Stimulated activated CD8-positive, alpha-beta memory T cell treated with anti-CD3 and anti-CD28 coated beads, Interleukin-15, amount 100 ng/mL, for 4 hours (primary cell): ENCODE data around the gene IQSEC3.
"Not testable (repeated sequence)": the region's sequence is repeated elsewhere in the genome, so short reads cannot be mapped to it uniquely, and the experiment has no call there.

ENCODE experiments used
- DNase-seq, 2 donors: peaks; one replicate each; pipeline ENCODE4 v3.0.0-alpha.2; 2020; ENCODE audit warnings: low read depth in 2 of 2

Gene IQSEC3

DNA sequence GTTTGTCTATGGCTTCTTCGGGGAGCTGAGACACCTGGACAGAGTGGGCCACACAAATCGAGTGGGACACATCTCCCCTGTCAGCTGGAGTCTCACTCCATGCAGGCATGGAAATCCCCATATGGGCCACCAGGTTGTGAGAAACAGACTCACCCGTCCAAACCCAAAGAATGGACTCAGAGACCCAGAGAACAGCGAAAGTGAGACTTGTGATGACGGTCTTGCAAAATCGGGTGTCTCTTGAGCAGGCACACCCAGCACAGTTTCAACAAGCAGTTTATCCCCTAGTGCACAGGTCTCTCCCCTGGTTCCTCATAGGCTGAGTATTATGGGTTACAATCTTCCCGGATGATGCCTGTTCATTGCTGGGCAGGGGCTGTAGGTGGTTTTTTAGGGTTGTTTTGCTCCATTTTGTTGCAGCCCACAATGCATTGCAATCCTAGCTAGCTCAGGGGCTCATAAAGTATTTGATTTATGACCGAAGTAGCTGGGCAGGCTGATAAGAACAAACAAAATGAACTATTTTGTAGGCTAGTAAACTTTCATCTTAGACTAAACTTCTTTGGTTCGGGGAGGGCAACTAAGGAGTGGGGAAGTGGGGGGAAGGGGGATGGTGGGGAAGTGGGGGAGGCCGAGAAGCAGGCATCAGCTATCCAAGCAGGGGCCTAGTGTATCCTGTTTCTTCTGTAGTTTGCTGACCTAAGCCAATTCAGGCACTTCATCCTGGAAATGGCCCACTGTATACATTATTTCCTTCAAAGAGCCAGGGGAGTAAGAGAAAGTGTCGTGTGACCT is 45.3 kb downstream of the IQSEC3 start:
- no peak for DNase-seq

- no peak for DNase-seq
These were observed 46.8 kb downstream of the IQSEC3 start for GRCh38 chr12:113347-113746.

DNA sequence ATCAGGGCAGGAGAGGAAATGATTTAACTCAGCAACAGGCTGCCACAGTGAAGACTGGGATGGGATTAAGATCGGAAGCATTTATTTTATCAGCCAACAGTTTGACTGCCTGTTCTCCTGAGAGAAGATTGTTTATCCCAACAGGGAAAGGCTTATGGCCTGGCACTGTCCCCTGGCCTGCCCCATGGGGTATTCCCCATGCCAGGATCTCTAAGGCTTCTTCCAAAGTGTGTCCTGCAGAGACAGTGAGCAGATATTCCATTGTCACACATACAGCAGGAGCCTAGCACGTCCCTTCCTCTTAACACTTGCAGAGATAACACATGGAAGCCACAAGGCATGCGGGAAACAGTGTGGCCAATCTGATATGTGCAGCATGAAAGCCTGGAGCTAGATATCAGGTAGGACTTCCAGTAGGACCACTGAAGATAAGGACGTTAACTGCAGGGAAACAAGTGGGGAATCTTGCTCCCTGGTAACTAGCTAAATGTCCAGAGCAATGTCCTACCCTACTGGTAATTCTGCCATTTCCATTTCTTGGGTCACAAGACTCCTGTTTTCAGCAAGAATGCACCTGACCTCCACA is 48.2 kb downstream of the IQSEC3 start:
- no peak for DNase-seq

- DNase-seq: no peak
These were observed 49.0 kb downstream of the IQSEC3 start for GRCh38 chr12:115518-115917.

DNA sequence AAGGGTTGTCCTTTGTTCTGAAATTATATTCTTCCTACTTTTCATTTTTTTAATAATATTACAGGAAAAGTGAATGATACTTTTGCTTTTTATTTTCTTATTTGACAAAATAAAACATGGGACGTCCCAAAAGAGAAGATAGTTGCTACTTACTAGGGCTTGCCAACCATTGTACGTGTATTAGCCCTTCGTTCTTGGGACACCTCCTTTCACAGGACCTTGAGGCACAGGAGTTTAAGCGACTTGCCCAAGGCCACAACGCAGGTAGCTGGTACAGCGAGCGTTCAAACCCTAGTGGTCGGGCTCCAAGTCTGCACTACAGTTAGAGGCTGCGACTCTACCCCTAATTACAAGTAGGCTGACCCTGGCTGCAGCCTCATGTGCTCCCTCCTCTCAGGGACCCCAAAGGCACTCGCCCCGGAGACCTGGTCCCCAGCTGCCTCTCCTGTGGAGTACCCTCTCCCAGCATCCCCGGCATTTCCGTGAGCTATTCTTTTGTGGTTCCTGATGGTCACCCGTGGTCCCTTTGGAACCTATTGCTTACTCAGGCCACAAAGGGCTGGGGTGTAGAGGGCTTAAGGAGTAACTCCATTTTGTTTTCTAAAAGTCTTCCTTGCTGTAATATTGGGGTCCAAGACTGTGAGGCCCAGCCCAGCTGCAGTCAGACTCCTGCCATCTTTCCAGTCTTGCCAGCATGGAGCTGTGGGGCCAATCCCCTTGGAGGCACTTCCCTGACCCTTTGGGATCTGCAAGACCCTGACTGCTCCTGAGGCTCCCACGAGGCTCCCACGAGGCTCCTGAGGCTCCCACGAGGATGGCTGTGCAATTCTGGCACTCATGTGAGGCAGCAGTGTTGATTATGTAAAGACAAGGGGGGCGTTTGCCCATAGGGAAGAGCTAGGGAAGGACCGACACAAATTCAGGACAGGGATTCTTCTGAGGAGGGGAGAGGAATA is 49.7 kb downstream of the IQSEC3 start:
- DNase-seq: no peak

DNA sequence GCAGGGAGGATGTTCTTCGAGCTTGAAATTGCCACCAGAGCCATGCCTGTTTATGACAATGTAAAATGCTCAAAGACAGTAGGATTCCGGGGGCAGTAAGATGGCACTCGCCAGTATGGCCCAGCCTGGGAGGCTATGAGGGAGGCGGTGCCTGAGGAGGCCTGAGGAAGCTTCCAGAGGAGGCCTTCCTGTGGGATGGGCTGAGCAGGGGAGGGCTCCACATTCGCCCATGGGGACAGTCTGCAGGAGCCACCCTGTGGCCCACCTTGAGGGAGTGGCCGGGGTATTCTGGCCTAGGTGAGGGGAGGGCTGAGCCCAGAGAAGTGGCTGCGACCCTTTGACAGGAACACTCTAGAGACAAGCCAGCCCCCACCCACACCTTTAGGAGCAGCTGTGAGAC is 50.7 kb downstream of the IQSEC3 start:
- DNase-seq: no peak

DNA sequence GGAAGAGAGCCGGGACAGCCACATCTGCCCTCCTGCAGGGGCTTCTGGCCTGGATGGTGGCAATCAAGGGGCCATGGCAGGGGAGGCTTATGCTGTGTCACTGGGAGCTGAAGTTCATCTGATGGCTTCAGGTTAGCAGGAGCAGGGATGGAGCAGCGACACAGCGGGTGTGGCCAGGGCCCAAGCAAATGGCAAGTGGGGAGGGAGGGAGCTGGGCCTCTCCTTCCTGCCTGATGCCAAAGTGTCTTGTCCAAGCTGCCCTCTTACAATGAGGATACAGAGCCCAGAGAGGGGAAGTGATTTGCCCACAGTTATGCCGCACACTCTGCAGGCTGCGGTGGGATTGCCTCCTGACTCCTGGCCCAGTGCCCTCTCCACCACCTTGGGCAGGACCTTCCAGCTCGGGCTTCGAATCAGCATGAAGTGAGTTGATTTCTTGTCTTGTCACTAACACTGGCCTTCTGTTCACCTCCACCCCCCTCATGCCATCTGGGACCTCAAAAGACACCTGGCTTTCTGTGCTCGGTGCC is 51.3 kb downstream of the IQSEC3 start:
- no peak for DNase-seq

- DNase-seq: no peak
These were observed 52.0 kb downstream of the IQSEC3 start for GRCh38 chr12:118591-118990.

DNA sequence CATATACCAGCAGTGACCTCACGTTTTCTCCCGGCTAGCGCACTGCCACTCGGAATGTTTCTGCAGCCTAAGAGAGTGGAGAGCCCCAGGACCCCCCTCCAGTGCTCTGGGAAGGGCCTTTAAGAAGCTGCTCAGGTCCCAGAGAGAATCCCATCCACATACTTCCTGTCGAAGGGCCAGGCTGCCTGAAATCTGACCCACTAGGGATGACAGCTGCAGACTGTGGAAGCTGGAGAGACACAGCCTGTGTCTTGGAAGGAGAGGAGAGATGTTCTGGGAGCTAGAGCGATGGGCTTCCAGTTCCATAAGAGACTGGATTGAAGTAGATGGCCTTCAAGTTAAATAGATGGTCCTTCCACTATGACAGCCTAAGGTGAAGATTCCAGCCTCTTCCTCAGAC is 54.4 kb downstream of the IQSEC3 start:
- no peak for DNase-seq

GRCh38 chr12:121647-122046 is 55.1 kb downstream of the IQSEC3 start:
- no peak for DNase-seq

DNA sequence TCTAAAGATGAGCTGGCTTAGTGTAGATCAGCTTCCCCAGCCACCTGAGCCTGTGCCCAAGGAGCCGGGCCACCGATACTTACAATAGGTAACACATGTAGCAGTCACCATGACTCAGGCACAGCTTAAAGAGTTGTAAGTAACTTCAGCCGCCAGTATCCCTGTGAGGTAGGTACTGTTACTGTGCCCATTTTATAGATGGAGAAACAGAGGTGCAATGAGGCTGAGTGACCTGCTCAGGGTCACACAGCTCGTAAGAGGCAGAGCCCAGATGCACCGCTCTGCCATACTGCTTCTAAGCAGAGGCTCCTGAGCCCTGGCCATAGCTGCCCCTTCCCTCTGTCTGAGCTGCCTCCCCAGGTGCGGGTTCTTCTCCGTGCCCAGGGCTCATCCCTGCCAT is 58.5 kb downstream of the IQSEC3 start:
- no peak for DNase-seq

DNA sequence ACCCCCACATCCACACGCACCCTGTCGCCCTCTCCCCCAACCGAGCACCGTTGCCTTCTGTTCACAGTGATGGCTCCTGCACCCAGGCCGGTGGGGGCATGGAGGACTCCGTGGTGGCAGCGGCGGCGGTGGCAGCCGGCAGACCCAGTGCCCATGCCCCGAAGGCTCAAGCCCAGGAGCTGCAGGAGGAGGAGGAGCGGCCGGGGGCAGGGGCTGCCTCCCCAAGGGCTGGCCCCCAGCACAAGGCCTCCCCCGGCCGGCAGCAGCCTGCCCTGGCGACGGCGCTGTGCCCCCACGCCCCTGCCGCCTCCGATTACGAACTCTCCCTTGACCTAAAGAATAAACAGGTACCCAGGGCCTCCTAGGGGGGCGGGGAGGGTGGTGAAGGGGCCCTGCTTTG is 59.0 kb downstream of the IQSEC3 start:
- DNase-seq: no peak

GRCh38 chr12:128079-128478 is 61.5 kb downstream of the IQSEC3 start:
- DNase-seq: no peak

DNA sequence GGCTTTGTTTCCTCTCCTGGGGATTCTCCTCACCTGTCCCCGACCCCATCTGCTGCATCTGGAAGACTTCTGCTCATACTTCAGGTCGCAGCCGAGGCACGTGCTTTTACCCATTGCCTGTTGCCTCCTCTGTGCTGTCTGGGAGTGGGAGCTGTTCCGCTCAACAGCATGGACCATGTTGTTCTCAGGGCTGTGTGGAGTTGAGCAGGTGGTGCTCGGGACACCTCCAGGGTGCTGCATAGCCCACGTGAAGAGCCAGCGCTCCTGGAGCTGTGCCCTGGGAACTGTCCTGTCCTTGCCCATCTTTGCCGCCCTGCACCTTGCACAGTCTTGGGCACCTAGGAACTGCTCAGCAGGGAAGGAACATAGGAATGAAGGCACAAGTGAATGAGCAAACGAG is 62.4 kb downstream of the IQSEC3 start:
- DNase-seq: no peak

GRCh38 chr12:130519-130918 is 64.0 kb downstream of the IQSEC3 start:
- no peak for DNase-seq

- no peak for DNase-seq
These were observed 64.4 kb downstream of the IQSEC3 start for GRCh38 chr12:131008-131407.

GRCh38 chr12:131732-132495 is 65.3 kb downstream of the IQSEC3 start:
- DNase-seq: no peak

- not testable (repeated sequence) for DNase-seq
These were observed 67.2 kb downstream of the IQSEC3 start for GRCh38 chr12:133616-134232.

DNA sequence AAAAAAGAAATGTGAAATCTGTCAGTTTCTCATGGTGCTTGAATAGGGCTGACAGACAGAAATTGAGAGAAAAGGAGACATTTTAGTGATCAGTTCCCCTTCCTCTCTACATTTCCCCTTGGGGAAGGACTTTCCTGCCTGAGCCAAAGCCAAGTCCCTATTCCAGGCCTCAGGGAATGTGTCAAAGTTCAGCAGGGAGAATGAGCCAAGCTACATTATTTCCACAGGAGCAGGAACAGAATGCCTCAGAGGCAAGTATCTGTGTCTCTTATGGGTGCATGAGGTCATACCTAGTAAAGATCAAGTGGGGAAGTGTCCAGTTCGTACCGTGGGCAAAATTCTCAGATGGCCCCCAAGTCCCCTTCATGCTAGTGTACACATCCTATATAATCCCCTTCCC is 68.6 kb downstream of the IQSEC3 start:
- DNase-seq: no peak

DNA sequence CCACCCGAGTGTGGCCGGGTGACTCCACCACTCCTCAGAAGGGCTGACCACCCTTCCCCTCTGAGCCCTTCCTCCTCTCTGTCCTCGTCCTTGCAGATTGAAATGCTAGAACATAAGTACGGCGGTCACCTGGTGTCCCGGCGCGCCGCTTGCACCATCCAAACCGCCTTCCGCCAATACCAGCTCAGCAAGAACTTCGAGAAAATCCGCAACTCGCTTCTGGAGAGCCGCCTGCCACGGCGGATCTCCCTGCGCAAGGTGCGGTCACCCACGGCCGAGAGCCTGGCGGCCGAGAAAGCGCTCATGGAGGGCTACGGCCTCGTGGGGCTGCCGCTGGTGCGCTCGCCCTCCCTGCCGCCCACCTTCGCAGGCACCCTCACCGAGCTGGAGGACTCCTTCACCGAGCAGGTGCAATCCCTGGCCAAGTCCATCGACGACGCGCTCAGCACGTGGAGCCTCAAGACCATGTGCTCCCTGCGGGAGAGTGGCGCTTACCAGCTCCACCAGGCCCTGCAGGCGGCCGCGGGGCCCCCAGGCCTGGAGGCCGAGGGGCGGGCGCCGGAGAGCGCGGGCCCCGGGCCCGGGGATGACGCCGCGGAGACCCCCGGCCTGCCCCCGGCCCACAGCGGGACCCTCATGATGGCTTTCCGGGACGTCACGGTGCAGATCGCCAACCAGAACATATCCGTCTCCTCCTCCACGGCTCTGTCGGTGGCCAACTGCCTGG is 71.8 kb downstream of the IQSEC3 start:
- no peak for DNase-seq
